GM18907 (cell line): ENCODE results near the gene TMCO2.
"Not testable (repeated sequence)": the region's sequence is repeated elsewhere in the genome, so short reads cannot be mapped to it uniquely, and the experiment has no call there.

ENCODE experiments used
- ATAC-seq: cut with Tn5 transposase; IDR thresholded peaks from one replicate; pipeline ENCODE4 v1.9.1; 2021; ENCODE audit warnings: mild to moderate bottlenecking, moderate library complexity; ENCODE audit not compliant: unreplicated experiment

Gene TMCO2

DNA sequence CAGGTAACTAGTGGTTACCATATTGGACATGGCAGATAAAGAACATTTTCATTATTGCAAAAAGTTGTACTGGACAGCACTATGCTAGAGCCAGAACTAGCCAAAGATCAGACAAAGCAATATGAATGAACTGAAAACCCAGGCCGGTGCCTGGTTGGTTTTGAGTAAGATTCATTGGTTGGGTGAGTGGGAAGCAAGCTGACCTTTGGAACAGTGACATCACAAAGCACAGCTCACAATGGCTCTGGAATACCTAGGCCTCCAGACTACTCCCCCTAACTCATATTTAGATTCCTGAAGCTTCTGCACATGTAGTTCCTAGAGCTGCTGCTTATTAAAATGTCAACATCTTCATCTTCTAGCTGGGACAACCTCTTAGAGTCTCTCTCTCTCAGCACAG, at the start of gene TMCO2:
TMCO2 (plus strand) TSS at position 283 of the 400 bp plus-strand sequence; CDS start at position 340, 57 bp downstream.
- ATAC-seq: no peak

- ATAC-seq: no peak
Measured at GRCh38 chr1:40199126-40199525, 48.6 kb upstream of the TMCO2 start.

- no peak for ATAC-seq
Measured at GRCh38 chr1:40204856-40205255, 42.9 kb upstream of the TMCO2 start.

DNA sequence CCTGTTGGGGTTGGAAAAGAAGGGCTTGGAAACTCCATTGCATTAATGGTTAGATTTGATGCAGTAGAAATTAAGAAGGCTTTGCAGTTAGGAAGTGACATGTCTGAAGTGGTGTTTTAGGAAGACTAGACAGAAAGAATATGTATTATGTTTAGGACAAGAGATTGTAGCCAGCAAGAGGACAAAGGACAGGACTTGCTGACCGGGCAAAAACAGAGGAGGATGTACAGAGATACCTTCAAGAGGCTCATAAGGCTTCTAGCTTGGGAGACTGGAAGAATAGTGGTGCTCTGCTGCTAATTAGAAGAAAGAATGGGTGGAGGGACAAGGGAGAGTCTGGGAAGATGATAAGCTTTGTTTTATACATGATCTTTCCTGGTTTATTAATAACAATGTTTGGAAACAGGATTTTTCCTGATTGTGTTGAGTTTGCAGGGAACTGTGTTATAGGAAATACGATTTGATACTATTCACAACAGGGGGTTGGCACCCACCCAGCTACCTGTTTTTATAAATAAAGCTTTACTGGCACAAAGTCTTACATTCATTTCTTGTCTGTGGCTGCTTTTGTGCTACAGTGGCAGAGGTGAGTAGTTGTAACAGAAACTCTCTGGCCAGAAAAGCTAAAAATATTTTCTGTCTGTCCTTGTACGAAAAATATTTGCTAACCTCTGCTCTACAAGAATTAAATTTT, 37.1 kb upstream of the TMCO2 start:
- no peak for ATAC-seq

DNA sequence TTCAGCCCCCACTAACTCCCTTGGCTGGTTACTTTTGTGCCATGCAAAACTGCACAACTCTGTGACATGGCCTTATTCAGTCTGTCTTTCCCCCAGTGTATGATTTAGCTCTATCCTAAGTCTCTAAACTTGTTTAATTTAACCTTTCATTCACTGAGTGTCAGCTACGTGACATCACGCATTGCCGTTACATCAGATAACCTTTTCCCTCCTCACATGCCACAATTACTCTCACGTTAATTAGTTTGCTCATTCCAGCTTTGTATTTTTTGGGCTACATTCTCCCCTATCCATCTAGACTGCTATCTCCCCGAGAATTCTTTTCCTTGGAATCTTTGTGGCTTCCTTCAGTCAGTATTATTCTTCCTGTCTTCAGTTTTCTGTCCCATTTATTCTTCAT, 29.4 kb upstream of the TMCO2 start:
- no peak for ATAC-seq

- not testable (repeated sequence) for ATAC-seq
Measured at GRCh38 chr1:40221471-40221905, 26.2 kb upstream of the TMCO2 start.

GRCh38 chr1:40221977-40222772, 25.6 kb upstream of the TMCO2 start:
- no peak for ATAC-seq

DNA sequence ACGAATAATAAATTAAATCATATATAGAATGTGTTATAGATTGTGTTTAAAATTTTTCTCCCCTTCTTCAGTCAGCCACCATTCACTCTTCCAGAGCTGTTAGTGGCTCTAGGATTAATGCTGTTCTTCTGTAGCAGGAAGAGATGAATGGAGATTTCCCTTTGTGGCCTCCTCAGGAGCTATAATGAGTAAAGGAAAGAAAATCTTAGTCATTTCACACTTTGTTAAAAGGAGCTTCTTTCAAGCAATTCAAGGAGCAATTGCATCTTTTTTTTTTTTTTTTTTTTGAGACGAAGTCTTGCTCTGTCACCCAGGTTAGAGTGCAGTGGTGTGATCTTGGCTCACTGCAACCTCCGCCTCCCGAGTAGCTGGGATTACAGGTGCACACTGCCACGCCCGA, 23.7 kb upstream of the TMCO2 start:
- no peak for ATAC-seq

DNA sequence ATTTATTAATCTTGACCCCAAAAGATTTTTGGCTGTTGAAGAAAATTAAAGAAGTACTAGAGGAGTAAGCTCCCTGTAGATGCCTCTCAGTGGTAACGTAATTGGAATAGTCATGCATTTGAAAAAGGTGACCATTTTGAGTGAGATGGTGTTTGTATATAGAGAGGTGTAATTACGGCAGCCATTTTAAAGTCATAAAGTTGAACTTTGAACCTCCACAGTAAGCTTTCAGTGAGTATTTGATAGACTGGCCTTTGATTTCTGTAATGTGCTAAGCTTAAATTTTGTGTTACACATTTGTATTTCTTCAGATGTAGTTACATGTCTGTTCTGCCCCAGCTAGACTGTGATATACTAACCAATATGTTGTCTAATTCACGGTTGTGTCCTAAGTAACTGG, 21.5 kb upstream of the TMCO2 start:
- no peak for ATAC-seq

- peak; percentile 91 for ATAC-seq
Measured at GRCh38 chr1:40232444-40232843, 15.3 kb upstream of the TMCO2 start.

GRCh38 chr1:40239626-40240025, 8.1 kb upstream of the TMCO2 start:
- no peak for ATAC-seq

DNA sequence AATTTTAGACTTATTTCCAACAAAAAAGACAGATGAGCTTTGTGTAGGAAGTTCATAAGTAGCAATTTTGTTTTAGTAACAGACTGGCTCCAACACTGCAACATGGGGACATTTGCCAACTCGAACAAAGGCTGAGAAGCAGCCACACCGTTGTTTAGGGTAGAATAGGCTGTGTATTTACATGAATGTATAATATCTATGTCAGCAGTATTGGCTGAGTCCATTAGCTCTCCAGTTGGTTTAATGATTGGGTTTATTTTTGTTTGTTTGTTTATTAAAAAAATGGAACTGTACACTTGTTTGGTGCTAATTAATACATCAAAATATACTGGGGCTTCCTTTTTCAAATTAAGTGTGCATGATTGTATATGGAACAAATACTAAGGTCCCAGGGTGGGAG, 7.3 kb upstream of the TMCO2 start:
- no peak for ATAC-seq

- ATAC-seq: no peak
Measured at GRCh38 chr1:40241362-40241761, 6.4 kb upstream of the TMCO2 start.

- ATAC-seq: no peak
Measured at GRCh38 chr1:40243351-40243750, 4.4 kb upstream of the TMCO2 start.

GRCh38 chr1:40244138-40244744, 3.5 kb upstream of the TMCO2 start:
- no peak for ATAC-seq

- no peak for ATAC-seq
Measured at GRCh38 chr1:40245686-40246085, 2.1 kb upstream of the TMCO2 start.

DNA sequence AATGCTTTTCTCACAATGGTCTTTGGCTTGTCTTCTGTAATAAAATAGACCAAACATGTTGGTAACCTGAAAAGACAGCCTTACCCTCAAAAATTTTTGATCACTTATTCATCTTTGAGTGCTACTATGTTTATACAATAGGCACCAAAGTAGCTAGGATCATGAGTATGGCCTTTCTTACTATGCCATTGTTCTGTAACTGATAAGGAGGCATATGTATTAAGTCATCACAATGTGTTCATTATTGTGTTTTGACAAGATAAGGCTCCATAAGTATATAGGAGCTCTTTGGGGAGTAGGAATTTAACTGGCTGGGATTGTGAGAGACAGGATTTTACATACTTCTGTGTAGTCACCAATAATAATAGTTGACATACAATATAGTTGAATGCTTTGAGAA, 675 bp downstream of the TMCO2 start:
- no peak for ATAC-seq

GRCh38 chr1:40251456-40251855, 3.7 kb downstream of the TMCO2 start:
- no peak for ATAC-seq

GRCh38 chr1:40252601-40253000, 4.9 kb downstream of the TMCO2 start:
- no peak for ATAC-seq

DNA sequence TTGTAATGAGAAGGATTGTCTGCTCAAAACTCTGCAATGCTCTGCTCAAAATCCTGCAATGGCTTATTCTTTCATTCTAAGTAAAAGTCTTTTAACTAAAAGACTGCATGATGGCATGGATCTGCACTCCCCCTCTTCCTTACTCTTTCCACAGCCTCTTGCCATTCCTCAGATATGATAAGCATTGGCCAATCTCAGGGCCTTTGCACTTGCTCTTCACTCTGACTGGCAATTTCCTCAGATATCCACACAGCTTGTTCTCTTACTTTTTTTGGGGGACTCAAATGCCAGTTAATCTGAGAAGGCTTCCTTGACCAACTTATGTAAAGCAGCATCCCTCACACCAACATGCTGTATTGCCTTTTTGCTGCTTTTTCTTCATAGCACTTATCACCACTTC, 7.5 kb downstream of the TMCO2 start:
- no peak for ATAC-seq

GRCh38 chr1:40256401-40257084, 8.8 kb downstream of the TMCO2 start:
- no peak for ATAC-seq
